Measurements from ENCODE around the gene CREB5.

DNA sequence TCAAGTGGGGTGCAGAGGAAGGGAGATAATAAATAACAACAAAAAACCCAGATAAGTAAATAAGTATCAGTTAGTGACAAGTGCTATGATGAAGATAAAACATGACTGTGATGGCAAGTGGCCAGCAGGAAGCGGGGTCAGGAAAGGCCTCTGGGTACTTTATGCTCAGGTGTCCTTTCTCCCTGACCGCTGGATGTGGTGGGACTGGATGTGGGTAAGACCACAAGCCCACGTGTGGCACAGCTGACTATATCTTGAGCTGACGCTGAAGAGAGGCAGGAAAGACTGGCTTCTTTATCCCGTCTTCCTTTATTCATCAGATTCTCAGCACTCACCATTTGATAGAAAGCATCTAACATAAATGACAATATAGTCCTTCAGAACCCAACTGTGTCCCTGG lies 87.8 kb downstream of the CREB5 start:
- TF ChIP-seq, protein P1, sequence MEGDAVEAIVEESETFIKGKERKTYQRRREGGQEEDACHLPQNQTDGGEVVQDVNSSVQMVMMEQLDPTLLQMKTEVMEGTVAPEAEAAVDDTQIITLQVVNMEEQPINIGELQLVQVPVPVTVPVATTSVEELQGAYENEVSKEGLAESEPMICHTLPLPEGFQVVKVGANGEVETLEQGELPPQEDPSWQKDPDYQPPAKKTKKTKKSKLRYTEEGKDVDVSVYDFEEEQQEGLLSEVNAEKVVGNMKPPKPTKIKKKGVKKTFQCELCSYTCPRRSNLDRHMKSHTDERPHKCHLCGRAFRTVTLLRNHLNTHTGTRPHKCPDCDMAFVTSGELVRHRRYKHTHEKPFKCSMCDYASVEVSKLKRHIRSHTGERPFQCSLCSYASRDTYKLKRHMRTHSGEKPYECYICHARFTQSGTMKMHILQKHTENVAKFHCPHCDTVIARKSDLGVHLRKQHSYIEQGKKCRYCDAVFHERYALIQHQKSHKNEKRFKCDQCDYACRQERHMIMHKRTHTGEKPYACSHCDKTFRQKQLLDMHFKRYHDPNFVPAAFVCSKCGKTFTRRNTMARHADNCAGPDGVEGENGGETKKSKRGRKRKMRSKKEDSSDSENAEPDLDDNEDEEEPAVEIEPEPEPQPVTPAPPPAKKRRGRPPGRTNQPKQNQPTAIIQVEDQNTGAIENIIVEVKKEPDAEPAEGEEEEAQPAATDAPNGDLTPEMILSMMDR (IDR thresholded peaks at IDR 0.05) = no peak
- no peak for TF ChIP-seq POLR2A (IDR thresholded peaks at IDR 0.05)
